GM19239 (cell line): Measurements from ENCODE around the gene GSTK1.
"Not testable (repeated sequence)": the region's sequence is repeated elsewhere in the genome, so short reads cannot be mapped to it uniquely, and the experiment has no call there.

Experiments used
- DNase-seq: peaks from one replicate; pipeline ENCODE4 v3.0.0; 2011; ENCODE audit warnings: low spot score; ENCODE audit not compliant: insufficient read length
- FAIRE-seq: peaks from 2 replicates; lab custom pipeline; 2011; peaks lifted over from hg19 to GRCh38; lab: Jason Lieb, UNC

GSTK1 gene

DNA sequence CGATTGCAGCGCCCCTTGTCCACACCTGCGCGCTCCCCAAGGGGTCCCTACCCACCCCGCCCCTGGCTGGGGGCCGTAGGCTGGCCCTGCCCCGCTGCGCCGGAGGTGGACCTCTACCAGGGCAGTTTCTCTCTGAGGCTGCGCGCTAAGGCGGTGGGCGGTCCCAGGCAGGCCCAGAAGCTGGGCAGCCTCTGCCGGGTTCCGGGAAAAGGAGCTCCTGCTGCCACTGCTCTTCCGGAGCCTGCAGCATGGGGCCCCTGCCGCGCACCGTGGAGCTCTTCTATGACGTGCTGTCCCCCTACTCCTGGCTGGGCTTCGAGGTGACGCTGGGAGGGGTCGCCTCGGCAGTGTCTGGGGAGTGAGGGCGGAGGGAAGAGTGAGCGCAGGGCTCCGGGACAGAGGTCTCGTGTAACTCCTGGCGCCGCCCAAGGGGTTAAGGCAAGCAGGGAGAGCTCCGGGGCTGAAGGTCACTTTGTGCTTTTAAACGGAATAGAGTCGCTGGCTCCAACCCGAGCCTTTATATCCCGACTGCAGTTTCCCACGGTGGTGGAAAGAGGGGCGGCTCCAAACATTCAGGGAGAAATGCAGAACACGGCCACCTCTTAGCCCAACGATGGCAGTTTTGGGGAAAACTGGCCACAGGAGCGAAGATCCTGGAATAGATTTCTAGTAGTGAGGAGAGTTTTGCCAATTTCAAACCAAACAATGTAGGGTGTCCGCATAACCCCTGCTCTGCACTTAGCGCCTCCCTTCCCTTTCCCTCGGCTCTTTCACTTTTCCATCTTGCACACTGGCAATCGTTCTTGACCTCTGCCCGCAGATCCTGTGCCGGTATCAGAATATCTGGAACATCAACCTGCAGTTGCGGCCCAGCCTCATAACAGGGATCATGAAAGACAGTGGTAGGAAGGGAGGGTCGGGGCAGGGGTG lies at the start of gene GSTK1:
Gene GSTK1, plus strand, starts transcription at position 176 of the 930 bp plus-strand sequence. Its CDS starts 73 bp downstream, at position 249.
- FAIRE-seq (peak; percentile 80), DNase-seq (peak; percentile 69)

- DNase-seq, FAIRE-seq: not testable (repeated sequence)
Observed at GRCh38 chr7:143213478-143213877, 49.8 kb upstream of the GSTK1 start.

- DNase-seq: peak; percentile 63
- peak; percentile 97 for FAIRE-seq
Observed at GRCh38 chr7:143214789-143215679, 48.2 kb upstream of the GSTK1 start.

DNA sequence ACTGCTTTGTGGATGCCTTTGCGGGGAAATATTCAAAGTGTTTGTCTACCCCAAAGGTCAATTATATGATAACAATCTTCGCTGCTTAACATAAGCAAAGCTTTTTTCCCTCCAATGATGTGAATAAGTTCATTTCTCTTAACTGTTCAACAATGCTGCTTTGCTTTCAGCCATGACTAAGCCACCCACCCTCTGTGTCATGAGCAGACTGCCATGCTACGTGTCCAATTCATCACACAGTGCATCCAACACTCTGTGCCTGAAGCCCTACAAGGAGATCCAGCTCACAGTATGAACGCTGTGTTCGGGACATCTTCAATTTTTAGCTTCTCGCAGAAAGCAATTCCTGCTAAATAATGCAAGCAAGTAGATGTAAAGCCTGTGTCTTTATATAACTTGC lies 47.1 kb upstream of the GSTK1 start:
- FAIRE-seq (no peak), DNase-seq (no peak)

DNA sequence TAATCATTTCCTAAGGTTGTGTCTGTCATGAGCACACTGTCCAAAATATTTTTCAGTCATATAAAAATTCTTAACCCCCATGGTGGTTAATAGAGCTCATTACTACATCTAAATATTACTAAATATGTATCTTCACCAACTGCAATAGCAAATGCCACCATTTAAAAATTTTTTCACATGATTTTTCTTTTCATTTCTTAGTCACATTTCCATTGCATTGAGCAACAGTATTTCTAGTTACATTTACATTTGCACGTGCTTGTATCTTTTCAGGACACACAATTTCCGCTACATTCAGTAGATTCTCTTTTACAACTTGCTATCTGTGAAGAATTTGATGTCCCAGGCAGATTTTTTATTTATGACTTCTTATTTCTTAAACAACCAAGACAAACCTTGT lies 46.6 kb upstream of the GSTK1 start:
- DNase-seq (no peak), FAIRE-seq (no peak)

- DNase-seq: no peak
- no peak for FAIRE-seq
Observed at GRCh38 chr7:143217806-143218205, 45.4 kb upstream of the GSTK1 start.

DNA sequence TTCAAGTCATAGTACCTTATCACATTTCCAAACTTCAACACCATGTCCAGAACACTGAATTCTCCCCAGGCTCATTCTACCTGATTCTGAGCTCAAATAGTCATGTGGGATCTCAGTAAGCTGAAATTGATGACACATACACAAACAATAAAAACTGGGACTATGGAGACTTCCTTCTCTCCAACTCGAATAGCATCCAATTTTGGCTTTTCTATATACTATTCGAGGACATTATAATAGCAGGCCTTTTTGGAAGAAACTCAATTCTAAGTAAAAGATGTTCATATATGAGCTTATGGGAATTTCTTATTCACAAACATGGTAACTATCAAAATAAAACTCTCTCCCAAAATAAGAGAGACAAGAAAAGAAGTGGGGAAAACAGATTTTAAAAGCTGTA lies 42.0 kb upstream of the GSTK1 start:
- FAIRE-seq (no peak), DNase-seq (no peak)

- DNase-seq (no peak), FAIRE-seq (no peak)
Observed at GRCh38 chr7:143221737-143222136, 41.5 kb upstream of the GSTK1 start, which contains the start of gene TAS2R40. TSS of gene TAS2R40 (plus strand) at chr7:143222037. CDS start at chr7:143222079, 42 bp downstream.

DNA sequence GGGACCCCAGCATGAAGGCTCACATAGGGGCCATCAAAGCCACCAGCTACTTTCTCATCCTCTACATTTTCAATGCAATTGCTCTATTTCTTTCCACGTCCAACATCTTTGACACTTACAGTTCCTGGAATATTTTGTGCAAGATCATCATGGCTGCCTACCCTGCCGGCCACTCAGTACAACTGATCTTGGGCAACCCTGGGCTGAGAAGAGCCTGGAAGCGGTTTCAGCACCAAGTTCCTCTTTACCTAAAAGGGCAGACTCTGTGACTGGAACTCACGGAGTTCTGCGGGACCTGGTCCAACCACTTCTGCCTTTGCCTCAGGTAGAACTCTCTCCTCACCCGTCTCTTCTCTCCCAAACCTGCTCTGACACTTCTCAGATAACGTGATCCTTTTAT lies 40.5 kb upstream of the GSTK1 start:
- no peak for FAIRE-seq
- DNase-seq: no peak

DNA sequence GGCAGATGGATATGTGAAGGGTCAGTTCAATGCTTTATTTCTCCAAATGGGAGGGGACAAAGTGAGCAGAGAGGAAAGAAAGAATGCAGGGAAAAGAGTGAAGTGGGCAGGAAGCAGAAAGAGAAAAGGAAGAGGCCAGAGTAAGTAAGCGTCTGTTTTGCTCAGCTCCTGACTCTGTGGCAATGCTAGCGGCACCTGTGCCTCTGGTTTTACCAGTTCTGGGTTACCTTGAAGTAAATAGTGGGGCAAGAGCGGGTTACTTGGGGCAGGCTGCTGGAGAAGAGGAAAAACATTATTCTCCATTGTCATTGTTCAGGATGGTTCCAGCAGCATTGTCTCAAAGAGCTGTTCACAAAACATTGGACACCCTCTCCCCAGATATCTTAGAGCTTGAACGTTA lies 39.5 kb upstream of the GSTK1 start:
- DNase-seq (no peak), FAIRE-seq (no peak)

DNA sequence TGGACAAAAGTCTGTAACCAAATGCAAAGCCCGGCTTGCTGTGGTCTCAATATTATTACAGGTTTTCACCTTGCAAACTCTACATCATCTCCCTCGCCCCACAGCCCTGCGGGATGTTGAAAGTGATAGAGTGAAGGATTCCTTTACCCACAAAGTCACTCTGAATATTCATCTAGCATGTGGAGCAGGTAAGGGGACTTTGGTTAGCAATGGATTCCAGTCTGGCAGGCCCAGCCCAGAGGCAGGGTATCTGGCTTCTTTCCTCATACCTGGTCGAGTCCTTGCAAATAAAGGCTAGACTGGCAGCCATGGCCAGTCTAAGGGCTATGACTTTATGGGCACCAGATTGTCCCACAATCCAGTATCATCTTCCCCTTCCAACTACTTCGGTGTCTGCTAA lies 38.2 kb upstream of the GSTK1 start:
- FAIRE-seq (no peak), DNase-seq (no peak)

DNA sequence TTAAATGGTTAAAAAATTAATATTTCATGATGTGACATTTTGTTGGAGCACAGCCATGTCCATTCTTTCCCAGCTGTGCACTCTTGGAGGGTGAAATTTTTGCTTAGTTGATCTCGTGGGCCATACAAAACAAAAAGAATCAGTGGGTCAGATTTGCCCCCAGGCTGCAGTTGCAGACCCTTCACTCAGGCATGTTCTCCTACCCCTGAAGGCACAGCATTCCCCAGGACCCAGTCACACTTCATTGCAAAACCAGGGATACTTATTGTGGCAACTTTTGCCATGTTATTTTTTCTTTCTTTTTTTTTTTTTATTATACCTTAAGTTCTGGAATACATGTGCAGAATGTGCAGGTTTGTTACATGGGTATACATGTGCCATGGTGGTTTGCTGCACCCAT lies 35.4 kb upstream of the GSTK1 start:
- DNase-seq (no peak), FAIRE-seq (no peak)

DNA sequence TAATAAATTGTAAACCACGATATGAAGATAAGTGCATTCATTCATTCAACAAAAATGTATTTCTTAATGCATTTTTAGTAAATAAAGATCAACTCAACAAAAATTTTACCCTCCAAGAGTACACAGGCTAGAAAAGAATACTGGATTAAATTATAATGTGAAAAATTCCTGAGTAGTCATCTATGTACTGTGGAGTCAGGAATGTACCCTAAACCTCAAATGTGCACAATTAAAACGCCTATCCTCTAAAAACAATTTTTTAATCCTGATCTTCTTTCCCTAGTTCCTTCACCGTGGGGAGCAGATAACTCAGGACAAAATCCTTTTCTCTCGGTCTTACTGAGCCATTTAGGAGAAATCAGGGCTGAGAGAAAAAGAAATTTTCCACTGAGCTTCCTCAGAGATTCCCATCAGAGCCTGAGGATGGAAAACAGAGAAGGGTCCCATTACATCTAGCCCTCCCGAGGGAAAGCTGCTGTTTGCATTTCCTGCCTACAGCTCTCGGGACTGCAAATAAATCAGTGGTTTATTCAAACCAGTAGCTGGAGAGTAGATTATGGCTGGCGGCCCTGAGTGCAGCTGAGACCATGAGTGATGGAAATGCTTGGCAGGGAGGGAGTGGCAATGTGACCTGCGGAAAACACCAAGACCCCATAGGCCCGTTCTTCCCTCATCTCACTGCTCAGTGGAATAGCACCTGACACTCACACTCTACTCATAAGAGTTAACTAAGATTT lies 34.0 kb upstream of the GSTK1 start:
- no peak for DNase-seq
- FAIRE-seq: no peak

GRCh38 chr7:143230602-143231457 lies 32.4 kb upstream of the GSTK1 start:
- DNase-seq (no peak), FAIRE-seq (no peak)

DNA sequence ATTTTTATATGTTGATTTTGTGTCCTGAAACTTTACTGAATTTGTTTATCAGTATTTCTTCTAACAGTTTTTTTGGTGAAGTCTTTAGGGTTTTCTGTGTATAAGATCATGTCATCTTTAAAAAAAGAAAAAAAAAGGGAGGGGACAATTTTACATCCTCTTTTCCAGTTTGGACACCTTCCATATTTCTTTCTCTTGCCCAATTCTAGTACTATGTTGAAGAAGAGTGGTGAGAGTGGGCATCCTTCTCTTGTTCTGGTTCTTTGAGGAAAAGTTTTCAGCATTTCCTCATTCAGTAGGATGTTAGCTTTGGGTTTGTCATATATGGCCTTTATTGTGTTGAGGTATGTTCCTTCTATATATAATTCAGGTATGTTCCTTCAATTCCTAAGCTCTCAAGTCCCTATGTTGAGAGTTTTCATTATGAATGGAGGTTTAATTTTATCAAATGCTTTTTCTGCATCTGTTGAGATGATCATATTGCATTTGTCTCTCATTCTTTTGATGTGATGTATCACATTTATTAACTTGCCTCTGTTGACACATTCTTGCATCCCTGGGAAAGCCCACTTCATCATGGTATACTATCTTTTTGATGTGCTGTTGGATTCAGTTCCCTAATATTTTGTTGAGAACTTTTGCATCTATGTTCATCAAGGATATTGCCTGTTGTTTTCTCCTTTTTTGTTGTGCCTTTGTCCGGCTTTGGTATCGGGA lies 29.3 kb upstream of the GSTK1 start:
- DNase-seq: no peak
- FAIRE-seq: no peak

- DNase-seq (no peak), FAIRE-seq (no peak)
Observed at GRCh38 chr7:143234533-143234875, 28.7 kb upstream of the GSTK1 start.

DNA sequence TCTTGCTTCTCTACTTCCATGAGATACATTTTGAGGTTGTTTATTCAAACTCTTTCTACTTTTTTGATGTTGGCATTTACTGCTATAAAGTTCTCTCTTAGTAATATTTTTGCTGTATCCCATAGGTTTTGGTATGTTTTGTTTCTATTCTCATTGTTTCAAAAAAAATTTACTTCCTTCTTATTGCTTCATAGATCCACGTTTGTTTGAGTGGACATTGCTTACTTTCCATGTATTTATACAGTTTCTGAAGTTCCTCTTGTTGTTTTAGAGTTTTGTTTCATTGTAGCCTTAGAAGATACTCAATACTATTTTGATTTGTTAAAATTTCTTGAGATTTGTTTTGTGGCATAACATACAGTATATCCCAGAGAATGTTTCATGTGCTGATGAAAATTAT lies 27.7 kb upstream of the GSTK1 start:
- DNase-seq (no peak), FAIRE-seq (no peak)

DNA sequence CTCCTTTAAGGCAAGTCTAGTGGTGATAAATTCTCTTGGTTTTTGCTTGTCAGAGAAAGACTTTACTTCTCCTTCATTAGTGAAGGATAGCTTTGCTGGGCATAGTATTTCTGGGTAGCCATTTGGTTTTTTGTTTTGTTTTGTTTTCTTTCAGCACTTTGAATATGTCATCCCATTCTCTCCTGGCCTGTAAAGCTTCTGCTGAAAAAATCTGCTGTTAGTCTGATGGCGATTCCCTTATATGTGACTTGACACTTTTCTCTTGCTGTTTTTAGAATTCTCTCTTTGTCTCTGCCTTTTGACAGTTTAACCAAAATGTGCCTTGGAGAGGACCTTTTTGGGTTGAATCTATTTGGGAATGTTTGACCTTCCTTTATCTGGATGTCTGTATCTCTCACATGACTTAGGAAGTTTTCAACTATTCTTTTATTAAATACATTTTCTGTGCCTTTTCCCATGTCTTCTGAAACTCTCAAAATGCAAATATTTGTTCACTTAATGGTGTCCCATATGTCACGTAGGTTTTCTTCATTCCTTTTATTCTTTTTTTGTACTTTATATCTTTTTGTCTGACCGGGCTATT lies 26.7 kb upstream of the GSTK1 start:
- FAIRE-seq (no peak), DNase-seq (no peak)
